Choroid plexus epithelial cell (primary cell): Measurements from ENCODE around the gene UGDH.
"Not testable (repeated sequence)": the region's sequence is repeated elsewhere in the genome, so short reads cannot be mapped to it uniquely, and the experiment has no call there.

Source experiments
- DNase-seq: peaks from one replicate; pipeline ENCODE4 v3.0.0-alpha.2; 2010; ENCODE audit warnings: low read depth
- H3K4me3 ChIP-seq: 2 replicates; pipeline ENCODE4 v1.5.1; 2011; ENCODE audit warnings: low read depth, mild to moderate bottlenecking, control low read depth, low read length, moderate library complexity
- CTCF ChIP-seq: conservative IDR thresholded peaks from 2 replicates; pipeline ENCODE4 v1.5.1; 2011; ENCODE audit warnings: low read depth, mild to moderate bottlenecking, control low read depth, inconsistent platforms, low read length, moderate library complexity

UGDH gene

DNA sequence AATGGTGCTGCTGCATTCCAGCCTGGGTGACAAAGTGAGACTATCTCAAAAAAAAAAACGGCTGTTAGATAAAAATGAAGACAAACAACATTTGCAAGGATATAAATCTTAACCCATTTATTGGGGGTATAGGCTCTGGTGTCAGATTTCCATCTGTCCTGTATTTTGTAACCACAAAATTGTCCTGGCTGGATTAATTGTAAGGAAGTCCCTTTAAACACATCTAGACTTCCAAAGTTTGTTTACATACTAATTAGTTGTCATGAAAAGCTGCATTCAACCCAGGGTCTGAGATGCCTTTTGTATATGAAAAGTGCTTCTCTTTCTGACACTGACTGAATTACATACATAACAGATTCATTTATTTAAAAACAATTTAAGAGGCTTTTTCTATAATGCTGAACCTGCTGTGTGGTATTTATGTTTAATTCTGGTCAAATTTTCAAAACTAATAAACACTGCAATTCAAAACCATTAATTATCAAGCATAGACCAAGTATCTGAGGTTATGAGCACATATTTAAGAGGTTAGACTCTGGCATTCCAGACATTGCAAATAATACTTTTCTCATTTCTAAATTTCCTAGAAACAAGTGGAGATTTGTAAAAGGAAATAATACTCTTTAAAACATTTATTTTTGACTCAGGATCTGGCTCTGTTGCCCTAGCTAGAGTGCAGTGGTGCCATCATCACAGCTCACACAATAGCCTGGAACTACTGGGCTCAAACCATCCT, 17.5 kb upstream of the UGDH start:
- no peak for DNase-seq
- no peak for TF ChIP-seq CTCF

GRCh38 chr4:39544080-39544479, 16.8 kb upstream of the UGDH start:
- DNase-seq, result not testable (repeated sequence)

More for the DNA sequence above, 17.5 kb upstream of the UGDH start:
- no peak overlapping the region for H3K4me3 ChIP-seq

GRCh38 chr4:39543034-39543433, 15.8 kb upstream of the UGDH start:
- no peak for DNase-seq
- no peak for TF ChIP-seq CTCF
- H3K4me3 ChIP-seq, result no peak overlapping the region

More at GRCh38 chr4:39544080-39544479, 16.8 kb upstream of the UGDH start:
- not testable (repeated sequence) for H3K4me3 ChIP-seq

DNA sequence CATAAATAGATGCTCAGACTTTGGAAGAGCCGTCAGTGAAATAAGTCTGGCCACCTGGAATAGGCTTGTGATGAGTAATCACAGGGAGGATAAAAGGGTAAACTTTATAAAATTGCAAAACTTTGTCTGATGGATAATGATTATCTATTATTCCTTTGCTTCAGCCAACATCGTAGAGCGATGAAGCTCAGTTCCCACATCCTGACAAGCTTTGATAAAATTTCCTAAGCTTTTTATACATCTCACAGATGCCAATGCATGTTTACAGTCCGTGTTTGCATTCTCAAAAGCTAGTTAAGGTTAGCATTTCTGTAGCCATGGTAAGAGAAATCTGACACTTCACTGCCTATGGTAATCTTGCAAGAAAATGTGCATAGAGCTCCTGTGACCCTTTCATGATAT, 15.4 kb upstream of the UGDH start:
- no peak for TF ChIP-seq CTCF
- no peak overlapping the region for H3K4me3 ChIP-seq
- DNase-seq, result no peak

GRCh38 chr4:39541987-39542610, 14.9 kb upstream of the UGDH start:
- no peak for TF ChIP-seq CTCF
- DNase-seq, result peak; percentile 56
- H3K4me3 ChIP-seq, result no peak overlapping the region

DNA sequence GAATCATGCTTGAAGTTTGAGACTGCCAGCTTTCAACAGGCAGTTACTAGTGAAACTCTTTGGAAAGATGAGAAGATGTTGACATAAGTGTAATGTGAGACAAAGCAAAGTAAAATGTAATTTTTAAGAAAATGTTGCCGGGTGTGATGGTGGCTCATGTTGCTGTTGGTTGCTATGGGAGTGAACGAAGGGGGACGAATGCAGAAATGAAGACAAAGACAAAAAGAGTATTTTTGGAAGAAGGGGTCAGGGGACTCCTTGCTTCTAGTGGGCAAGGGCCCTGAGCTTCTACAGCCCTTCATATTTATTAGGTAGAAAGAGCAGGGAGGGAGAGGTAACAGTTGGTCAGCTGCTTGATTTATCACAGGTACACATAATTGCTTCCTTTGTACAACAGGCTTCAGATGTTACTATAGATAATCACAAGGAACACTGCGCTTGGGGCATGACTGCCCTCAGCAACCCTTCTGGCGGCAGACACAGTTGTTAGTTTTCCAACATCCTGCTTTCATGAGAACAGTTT, 11.9 kb upstream of the UGDH start:
- no peak overlapping the region for H3K4me3 ChIP-seq
- TF ChIP-seq CTCF, result no peak
- DNase-seq, result peak; percentile 81

GRCh38 chr4:39533541-39533940, 6.3 kb upstream of the UGDH start:
- TF ChIP-seq CTCF, result no peak
- H3K4me3 ChIP-seq, result no peak overlapping the region
- DNase-seq, result no peak

GRCh38 chr4:39532237-39532636, 5.0 kb upstream of the UGDH start:
- not testable (repeated sequence) for H3K4me3 ChIP-seq, DNase-seq
